GM18861 (cell line): Measurements from ENCODE around the gene CORO7.

Experiments used
- ATAC-seq: cut with Tn5 transposase; IDR thresholded peaks from one replicate; pipeline ENCODE4 v1.9.1; 2021; ENCODE audit not compliant: unreplicated experiment

The CORO7 gene

GRCh38 chr16:4324492-4325252 lies 91.7 kb downstream of the CORO7 start:
- no peak for ATAC-seq

- ATAC-seq, result no peak
Observed at GRCh38 chr16:4323845-4324488, 92.4 kb downstream of the CORO7 start.

- ATAC-seq, result no peak
Observed at GRCh38 chr16:4323071-4323844, 93.1 kb downstream of the CORO7 start.

- no peak for ATAC-seq
Observed at GRCh38 chr16:4322121-4323052, 94.0 kb downstream of the CORO7 start.

- ATAC-seq, result no peak
Observed at GRCh38 chr16:4321286-4322120, 94.9 kb downstream of the CORO7 start.

- no peak for ATAC-seq
Observed at GRCh38 chr16:4320571-4321137, 95.7 kb downstream of the CORO7 start.

GRCh38 chr16:4319454-4320421 lies 96.7 kb downstream of the CORO7 start:
- ATAC-seq, result no peak

GRCh38 chr16:4318967-4319366 lies 97.4 kb downstream of the CORO7 start:
- no peak for ATAC-seq

GRCh38 chr16:4318451-4318910 lies 97.9 kb downstream of the CORO7 start:
- no peak for ATAC-seq

GRCh38 chr16:4317532-4318450 lies 98.6 kb downstream of the CORO7 start:
- ATAC-seq, result no peak

- no peak for ATAC-seq
Observed at GRCh38 chr16:4316864-4317531, 99.4 kb downstream of the CORO7 start.

GRCh38 chr16:4316108-4316863 lies 100.1 kb downstream of the CORO7 start:
- ATAC-seq, result no peak

- no peak for ATAC-seq
Observed at GRCh38 chr16:4315186-4316107, 100.9 kb downstream of the CORO7 start, which contains the start of gene GLIS2. Gene GLIS2 (plus strand): TSS chr16:4316067. CDS start chr16:4332281, 16,214 bp downstream.

GRCh38 chr16:4314532-4315185 lies 101.7 kb downstream of the CORO7 start:
- ATAC-seq, result no peak
